Measurements from ENCODE around the gene ITGA1.
"Not testable (repeated sequence)": the region's sequence is repeated elsewhere in the genome, so short reads cannot be mapped to it uniquely, and the experiment has no call there.

ITGA1 gene

GRCh38 chr5:52802974-52803336, 15.2 kb downstream of the ITGA1 start:
- no peak for DNase-seq

- no peak for DNase-seq
These were observed 16.7 kb downstream of the ITGA1 start for GRCh38 chr5:52804387-52804791.

- DNase-seq: no peak
These were observed 17.3 kb downstream of the ITGA1 start for GRCh38 chr5:52804981-52805380.

- DNase-seq: no peak
These were observed 17.9 kb downstream of the ITGA1 start for GRCh38 chr5:52805615-52806014.

GRCh38 chr5:52807037-52807436, 19.3 kb downstream of the ITGA1 start:
- DNase-seq: no peak

- DNase-seq: no peak
These were observed 20.0 kb downstream of the ITGA1 start for GRCh38 chr5:52807723-52808122.

- no peak for DNase-seq
These were observed 20.7 kb downstream of the ITGA1 start for GRCh38 chr5:52808316-52808901.

GRCh38 chr5:52809884-52810283, 22.2 kb downstream of the ITGA1 start:
- no peak for DNase-seq

- no peak for DNase-seq
These were observed 22.7 kb downstream of the ITGA1 start for GRCh38 chr5:52810426-52810825.

- no peak for DNase-seq
These were observed 23.5 kb downstream of the ITGA1 start for GRCh38 chr5:52811067-52811749.

GRCh38 chr5:52814352-52815148, 26.8 kb downstream of the ITGA1 start:
- no peak for DNase-seq

GRCh38 chr5:52817818-52818217, 30.1 kb downstream of the ITGA1 start:
- DNase-seq: no peak

GRCh38 chr5:52818360-52818759, 30.6 kb downstream of the ITGA1 start:
- DNase-seq: no peak

- not testable (repeated sequence) for DNase-seq
These were observed 31.1 kb downstream of the ITGA1 start for GRCh38 chr5:52818807-52819206.

GRCh38 chr5:52821901-52822300, 34.2 kb downstream of the ITGA1 start:
- no peak for DNase-seq

GRCh38 chr5:52822437-52822836, 34.7 kb downstream of the ITGA1 start:
- DNase-seq: no peak

GRCh38 chr5:52824827-52825226, 37.1 kb downstream of the ITGA1 start:
- no peak for DNase-seq

GRCh38 chr5:52825826-52826225, 38.1 kb downstream of the ITGA1 start:
- no peak for DNase-seq

- no peak for DNase-seq
These were observed 40.1 kb downstream of the ITGA1 start for GRCh38 chr5:52827815-52828214.

GRCh38 chr5:52829664-52830063, 41.9 kb downstream of the ITGA1 start:
- no peak for DNase-seq

GRCh38 chr5:52830650-52831049, 42.9 kb downstream of the ITGA1 start:
- DNase-seq: no peak

- DNase-seq: no peak
These were observed 44.2 kb downstream of the ITGA1 start for GRCh38 chr5:52831786-52832511.

GRCh38 chr5:52834320-52834719, 46.6 kb downstream of the ITGA1 start:
- DNase-seq: no peak

- DNase-seq: no peak
These were observed 49.4 kb downstream of the ITGA1 start for GRCh38 chr5:52837068-52837467.

Data from SHP77 treated with DMSO at 0.1 percent for 48 hours (cell line).